CD4-positive, alpha-beta T cell treated with Interleukin-17A for 4 hours (primary cell): ENCODE results near the gene ANKS1B.
A peak's percentile ranks its signal among the peaks of the same experiment; 100 is the strongest.

Source experiments
- DNase-seq: peaks from one replicate; pipeline ENCODE4 v3.0.0-alpha.2; 2020; ENCODE audit warnings: mixed read lengths

Gene ANKS1B

GRCh38 chr12:99097171-99097570 lies 887.6 kb downstream of the ANKS1B start:
- no peak for DNase-seq

- DNase-seq, result no peak
Observed at GRCh38 chr12:99093166-99093565, 891.6 kb downstream of the ANKS1B start.

GRCh38 chr12:99092100-99092851 lies 892.5 kb downstream of the ANKS1B start:
- no peak for DNase-seq

- no peak for DNase-seq
Observed at GRCh38 chr12:99087278-99087677, 897.5 kb downstream of the ANKS1B start.

GRCh38 chr12:99079811-99080210 lies 904.9 kb downstream of the ANKS1B start:
- no peak for DNase-seq

- DNase-seq, result no peak
Observed at GRCh38 chr12:99068993-99069747, 915.6 kb downstream of the ANKS1B start.

GRCh38 chr12:99067171-99067785 lies 917.5 kb downstream of the ANKS1B start:
- DNase-seq, result no peak

GRCh38 chr12:99066726-99067125 lies 918.0 kb downstream of the ANKS1B start:
- no peak for DNase-seq

- DNase-seq, result no peak
Observed at GRCh38 chr12:99063182-99063581, 921.6 kb downstream of the ANKS1B start.

GRCh38 chr12:99059824-99060511 lies 924.8 kb downstream of the ANKS1B start:
- DNase-seq, result no peak

GRCh38 chr12:99057670-99058069 lies 927.1 kb downstream of the ANKS1B start:
- DNase-seq, result no peak

- no peak for DNase-seq
Observed at GRCh38 chr12:99056186-99056585, 928.5 kb downstream of the ANKS1B start.

GRCh38 chr12:99055299-99055698 lies 929.4 kb downstream of the ANKS1B start:
- DNase-seq, result no peak

- no peak for DNase-seq
Observed at GRCh38 chr12:99054601-99055128, 930.1 kb downstream of the ANKS1B start.

- DNase-seq, result no peak
Observed at GRCh38 chr12:99053616-99054362, 930.9 kb downstream of the ANKS1B start.

- no peak for DNase-seq
Observed at GRCh38 chr12:99049774-99050173, 935.0 kb downstream of the ANKS1B start.

GRCh38 chr12:99045158-99045557 lies 939.6 kb downstream of the ANKS1B start:
- no peak for DNase-seq

GRCh38 chr12:99043319-99043914 lies 941.3 kb downstream of the ANKS1B start:
- peak; percentile 28 for DNase-seq

- DNase-seq, result no peak
Observed at GRCh38 chr12:99042226-99042625, 942.5 kb downstream of the ANKS1B start.

- no peak for DNase-seq
Observed at GRCh38 chr12:99039367-99040120, 945.2 kb downstream of the ANKS1B start.

- DNase-seq, result no peak
Observed at GRCh38 chr12:99036566-99036965, 948.2 kb downstream of the ANKS1B start.
